ENCODE measurements around the gene GLIPR1L2.
A peak's percentile ranks its signal among the peaks of the same experiment; 100 is the strongest.
"Not testable (repeated sequence)": the region's sequence is repeated elsewhere in the genome, so short reads cannot be mapped to it uniquely, and the experiment has no call there.

The GLIPR1L2 gene

GRCh38 chr12:75390899-75391538, at the start of gene GLIPR1L2:
Gene GLIPR1L2, plus strand, starts transcription at chr12:75391089. Its CDS starts 28 bp downstream, at chr12:75391117.
- peak; percentile 83 to 89 (median 84) for DNase-seq (ENCODE audit: low read depth in 3 of 3)

DNA sequence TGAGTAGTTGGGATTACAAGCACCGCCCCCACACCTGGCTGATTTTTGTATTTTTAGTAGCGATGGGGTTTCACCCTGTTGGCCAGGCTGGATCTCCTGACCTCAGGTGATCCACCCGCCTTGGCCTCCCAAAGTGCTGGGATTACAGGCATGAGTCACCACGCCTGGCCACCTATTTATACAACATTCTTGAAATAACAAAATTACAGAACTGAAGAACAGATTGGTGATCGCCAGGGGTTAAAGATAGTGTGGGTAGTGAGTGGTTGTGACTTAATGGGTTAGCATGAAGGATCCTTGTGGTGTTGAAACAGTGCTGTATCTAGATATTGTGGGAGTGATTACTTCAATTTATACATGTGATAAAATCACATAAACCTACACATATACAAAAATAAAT, 49.0 kb upstream of the GLIPR1L2 start:
- DNase-seq (ENCODE audit: low read depth in 3 of 3) = no peak

GRCh38 chr12:75345531-75345930, 45.4 kb upstream of the GLIPR1L2 start:
- DNase-seq (ENCODE audit: low read depth in 3 of 3) = no peak

GRCh38 chr12:75346215-75346614, 44.7 kb upstream of the GLIPR1L2 start:
- not testable (repeated sequence) for DNase-seq (ENCODE audit: low read depth in 3 of 3)

DNA sequence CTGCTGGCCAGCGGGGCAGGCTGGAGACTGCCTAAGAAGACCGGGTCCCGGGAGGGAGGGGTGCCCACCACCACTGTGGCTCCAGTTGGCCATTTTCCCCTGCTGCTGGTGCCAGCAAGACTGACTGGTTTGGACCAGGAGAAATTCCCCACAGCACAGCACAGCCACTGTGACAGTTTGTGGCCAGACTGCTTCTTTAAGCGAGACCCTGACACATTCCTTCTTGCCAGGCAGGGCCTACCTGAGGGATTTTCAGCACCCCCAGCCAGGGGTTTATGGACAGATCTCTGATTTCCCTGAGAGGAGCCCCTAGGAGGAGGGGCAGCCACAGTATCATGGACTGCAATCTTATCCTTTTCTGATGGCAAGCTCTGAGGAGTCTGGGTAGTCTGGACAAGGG, 40.9 kb upstream of the GLIPR1L2 start:
- no peak for DNase-seq (ENCODE audit: low read depth in 3 of 3)

GRCh38 chr12:75350413-75350812, 40.5 kb upstream of the GLIPR1L2 start:
- no peak for DNase-seq (ENCODE audit: low read depth in 3 of 3)

DNA sequence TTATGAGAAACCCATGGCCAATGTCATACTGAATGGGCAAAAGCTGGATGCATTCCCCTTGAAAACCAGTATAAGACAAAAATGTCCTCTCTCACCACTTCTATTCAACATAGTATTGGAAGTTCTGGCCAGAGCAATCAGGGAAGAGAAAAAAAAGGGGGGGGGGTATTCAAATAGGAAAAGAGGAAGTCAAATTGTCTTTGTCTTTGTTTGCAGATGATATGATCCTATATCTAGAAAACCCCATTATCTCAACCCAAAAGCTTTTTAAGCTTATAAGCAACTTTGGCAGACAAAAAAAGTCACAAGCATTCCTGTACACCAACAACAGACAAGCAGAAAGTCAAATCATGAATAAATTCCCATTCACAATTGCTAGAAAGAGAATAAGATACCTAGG, 36.9 kb upstream of the GLIPR1L2 start:
- DNase-seq (ENCODE audit: low read depth in 3 of 3) = no peak

- no peak for DNase-seq (ENCODE audit: low read depth in 3 of 3)
Measured at GRCh38 chr12:75360920-75361319, 30.0 kb upstream of the GLIPR1L2 start.

GRCh38 chr12:75361408-75361807, 29.5 kb upstream of the GLIPR1L2 start:
- DNase-seq (ENCODE audit: low read depth in 3 of 3) = no peak

DNA sequence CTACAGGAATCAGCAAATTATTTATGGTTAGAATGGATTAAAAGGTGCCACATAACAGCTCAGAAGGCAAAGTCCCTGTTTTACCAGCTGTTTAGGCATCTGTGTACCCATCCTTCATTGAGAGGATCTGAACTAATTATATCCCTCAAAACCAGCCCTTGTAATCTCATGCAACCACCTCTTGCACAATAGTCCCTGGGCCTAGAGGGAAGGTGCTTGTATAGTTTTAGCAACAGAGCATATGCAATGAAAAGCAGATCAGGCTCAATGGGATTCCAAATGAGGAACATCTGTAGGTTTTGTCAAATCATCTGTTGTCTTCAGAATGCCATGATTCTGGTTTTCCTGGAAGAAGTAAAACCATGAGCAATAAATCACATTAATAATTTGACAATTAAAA, 26.0 kb upstream of the GLIPR1L2 start:
- DNase-seq (ENCODE audit: low read depth in 3 of 3) = no peak

- DNase-seq (ENCODE audit: low read depth in 3 of 3) = no peak
Measured at GRCh38 chr12:75366629-75367028, 24.3 kb upstream of the GLIPR1L2 start.

GRCh38 chr12:75374971-75375370, 15.9 kb upstream of the GLIPR1L2 start:
- DNase-seq (ENCODE audit: low read depth in 3 of 3) = no peak

DNA sequence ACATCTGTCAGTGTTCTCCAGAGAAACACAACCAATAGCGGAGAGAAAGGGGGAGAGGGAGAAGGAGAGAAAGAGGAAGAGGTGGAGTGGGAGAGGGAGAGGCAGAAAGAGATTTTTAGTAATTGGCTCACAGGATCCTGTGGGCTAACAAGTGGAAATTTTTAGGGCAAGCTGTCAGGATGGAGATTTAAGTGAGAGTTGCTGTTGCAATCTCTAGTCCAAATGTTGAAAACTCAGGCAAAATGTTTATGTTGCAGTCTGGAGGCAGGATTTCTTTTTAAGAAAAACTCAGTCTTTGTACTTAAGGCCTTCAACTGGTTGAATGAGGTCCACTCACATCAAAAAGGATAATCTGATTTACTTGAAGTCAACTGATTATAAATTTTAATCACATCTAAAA, 12.5 kb upstream of the GLIPR1L2 start:
- no peak for DNase-seq (ENCODE audit: low read depth in 3 of 3)

DNA sequence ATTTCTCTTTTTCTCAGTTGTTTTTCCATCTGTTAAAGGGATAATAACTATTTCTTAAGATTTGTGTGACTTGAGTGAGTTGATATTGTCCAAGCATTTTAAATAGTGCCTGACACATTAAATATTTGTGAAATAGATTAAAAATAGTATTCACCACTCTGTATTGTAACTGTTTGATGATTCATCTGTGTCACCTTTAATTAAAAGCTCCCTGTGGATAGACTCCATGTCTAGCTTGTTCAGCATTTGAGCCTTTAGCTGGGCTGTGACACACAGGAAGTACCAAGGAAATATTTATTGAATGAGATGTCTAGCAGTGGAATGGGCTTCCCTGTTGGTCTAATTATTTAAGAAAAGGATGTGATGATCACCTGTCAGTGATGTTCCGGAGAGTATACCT, 1.8 kb upstream of the GLIPR1L2 start:
- DNase-seq (ENCODE audit: low read depth in 3 of 3) = no peak

- no peak for DNase-seq (ENCODE audit: low read depth in 3 of 3)
Measured at GRCh38 chr12:75389706-75390105, 1.2 kb upstream of the GLIPR1L2 start.

- DNase-seq (ENCODE audit: low read depth in 3 of 3) = no peak
Measured at GRCh38 chr12:75390156-75390898, 562 bp upstream of the GLIPR1L2 start.

GRCh38 chr12:75404231-75404630, 13.3 kb downstream of the GLIPR1L2 start:
- no peak for DNase-seq (ENCODE audit: low read depth in 3 of 3)

DNA sequence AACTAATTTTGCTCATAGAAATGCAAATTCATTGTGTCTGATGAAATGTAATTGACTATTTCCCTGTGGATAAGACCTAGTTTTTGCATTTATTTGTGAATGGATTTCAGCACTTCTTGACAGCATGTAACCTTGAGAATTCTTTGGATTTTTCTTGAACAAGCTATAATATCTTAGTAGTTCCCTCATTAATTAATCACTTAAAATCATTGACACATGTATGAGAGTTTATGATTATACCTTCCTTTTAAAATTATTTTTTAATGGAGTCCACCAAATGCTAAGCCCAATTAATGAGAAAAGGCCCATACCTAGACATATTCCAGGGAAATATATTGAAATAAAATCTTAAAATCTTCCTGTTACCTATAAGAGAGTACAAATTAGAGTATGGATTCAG, 16.8 kb downstream of the GLIPR1L2 start:
- DNase-seq (ENCODE audit: low read depth in 3 of 3) = no peak

GRCh38 chr12:75409830-75410229, 18.9 kb downstream of the GLIPR1L2 start:
- DNase-seq (ENCODE audit: low read depth in 3 of 3) = no peak

GRCh38 chr12:75414671-75415070, 23.8 kb downstream of the GLIPR1L2 start:
- DNase-seq (ENCODE audit: low read depth in 3 of 3) = no peak

DNA sequence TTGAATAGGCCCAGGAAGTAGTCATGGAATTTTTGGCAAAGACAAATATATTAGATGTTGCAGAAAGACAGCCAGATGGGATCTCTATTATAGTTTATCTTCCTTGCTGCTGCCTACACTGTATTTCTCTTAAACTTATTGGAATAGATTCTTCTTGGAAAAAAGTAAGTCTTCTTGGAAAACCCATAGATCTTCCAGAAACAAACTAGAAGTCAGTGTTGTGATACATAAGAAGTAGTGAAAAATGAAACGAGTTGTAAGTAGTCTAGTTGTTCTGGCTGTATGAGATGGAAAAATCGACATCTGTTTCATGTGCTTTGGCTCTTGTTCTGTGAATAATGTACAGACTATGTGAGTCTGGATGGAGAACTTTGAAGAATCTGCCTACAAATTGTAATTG, 29.0 kb downstream of the GLIPR1L2 start:
- DNase-seq (ENCODE audit: low read depth in 3 of 3) = no peak

- DNase-seq (ENCODE audit: low read depth in 3 of 3) = no peak
Measured at GRCh38 chr12:75427491-75427890, 36.6 kb downstream of the GLIPR1L2 start.

DNA sequence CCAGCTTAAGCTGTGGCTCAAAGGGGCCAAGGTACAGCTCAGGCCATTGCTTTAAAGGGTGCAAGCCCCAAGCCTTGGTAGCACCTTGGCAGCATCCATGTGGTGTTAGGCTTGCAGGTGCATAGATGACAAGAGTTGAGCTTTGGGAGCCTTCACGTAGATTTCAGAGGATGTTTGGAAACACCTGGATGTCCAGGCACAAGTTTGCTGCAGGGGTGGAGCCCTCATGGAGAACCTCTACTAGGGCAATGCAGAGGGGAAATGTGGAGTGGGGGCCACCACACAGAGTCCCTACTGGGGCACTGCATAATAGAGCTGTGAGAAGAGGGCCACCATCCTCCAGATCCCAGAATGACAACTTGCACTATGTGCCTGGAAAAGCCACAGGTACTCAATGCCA, 37.9 kb downstream of the GLIPR1L2 start:
- no peak for DNase-seq (ENCODE audit: low read depth in 3 of 3)

- no peak for DNase-seq (ENCODE audit: low read depth in 3 of 3)
Measured at GRCh38 chr12:75432924-75433323, 42.0 kb downstream of the GLIPR1L2 start.
